Osteocyte (in vitro differentiated cells): ENCODE measurements around the gene KRT36. TPM values are rescaled to one million over a fixed set of nuclear protein-coding genes. Genes with fewer than 3 reads are reported as not detected.

ENCODE experiments used
- DNase-seq: peaks from one replicate; pipeline ENCODE4 v3.0.0; 2021; ENCODE audit warnings: mixed read lengths; ENCODE audit not compliant: unreplicated experiment; ENCODE audit errors: extremely low spot score
- H3K27ac Mint-ChIP-seq: one replicate; pipeline ENCODE4 v1.8.0; 2021; ENCODE audit warnings: mild to moderate bottlenecking, mixed read lengths; ENCODE audit not compliant: unreplicated experiment
- H3K27me3 Mint-ChIP-seq: one replicate; pipeline ENCODE4 v1.8.0; 2021; ENCODE audit warnings: mixed read lengths; ENCODE audit not compliant: unreplicated experiment
- H3K36me3 Mint-ChIP-seq: one replicate; pipeline ENCODE4 v1.8.0; 2021; ENCODE audit warnings: mixed read lengths; ENCODE audit not compliant: unreplicated experiment
- H3K4me1 Mint-ChIP-seq: one replicate; pipeline ENCODE4 v1.8.0; 2021; ENCODE audit warnings: mixed read lengths; ENCODE audit not compliant: unreplicated experiment
- H3K4me3 Mint-ChIP-seq: one replicate; pipeline ENCODE4 v1.8.0; 2021; ENCODE audit warnings: mild to moderate bottlenecking, moderate library complexity, mixed read lengths; ENCODE audit not compliant: unreplicated experiment
- H3K9me3 Mint-ChIP-seq: one replicate; pipeline ENCODE4 v1.8.0; 2021; ENCODE audit warnings: mixed read lengths; ENCODE audit not compliant: unreplicated experiment
- total RNA-seq: library from RNA; stranded (reverse); gene quantifications from 2 replicates; pipeline ENCODE4 v1.2.1, GENCODE V29; 2021
- TF ChIP-seq, protein P1 (sequence below): fragments of 200-600 bp; sonication (generic); IDR thresholded peaks from 2 replicates; pipeline ENCODE4 v1.5.0; 2021; ENCODE audit warnings: antibody characterized with exemption, mild to moderate bottlenecking, moderate library complexity

Gene KRT36
- total RNA-seq, 1 donor from 2014 or later: not detected

DNA sequence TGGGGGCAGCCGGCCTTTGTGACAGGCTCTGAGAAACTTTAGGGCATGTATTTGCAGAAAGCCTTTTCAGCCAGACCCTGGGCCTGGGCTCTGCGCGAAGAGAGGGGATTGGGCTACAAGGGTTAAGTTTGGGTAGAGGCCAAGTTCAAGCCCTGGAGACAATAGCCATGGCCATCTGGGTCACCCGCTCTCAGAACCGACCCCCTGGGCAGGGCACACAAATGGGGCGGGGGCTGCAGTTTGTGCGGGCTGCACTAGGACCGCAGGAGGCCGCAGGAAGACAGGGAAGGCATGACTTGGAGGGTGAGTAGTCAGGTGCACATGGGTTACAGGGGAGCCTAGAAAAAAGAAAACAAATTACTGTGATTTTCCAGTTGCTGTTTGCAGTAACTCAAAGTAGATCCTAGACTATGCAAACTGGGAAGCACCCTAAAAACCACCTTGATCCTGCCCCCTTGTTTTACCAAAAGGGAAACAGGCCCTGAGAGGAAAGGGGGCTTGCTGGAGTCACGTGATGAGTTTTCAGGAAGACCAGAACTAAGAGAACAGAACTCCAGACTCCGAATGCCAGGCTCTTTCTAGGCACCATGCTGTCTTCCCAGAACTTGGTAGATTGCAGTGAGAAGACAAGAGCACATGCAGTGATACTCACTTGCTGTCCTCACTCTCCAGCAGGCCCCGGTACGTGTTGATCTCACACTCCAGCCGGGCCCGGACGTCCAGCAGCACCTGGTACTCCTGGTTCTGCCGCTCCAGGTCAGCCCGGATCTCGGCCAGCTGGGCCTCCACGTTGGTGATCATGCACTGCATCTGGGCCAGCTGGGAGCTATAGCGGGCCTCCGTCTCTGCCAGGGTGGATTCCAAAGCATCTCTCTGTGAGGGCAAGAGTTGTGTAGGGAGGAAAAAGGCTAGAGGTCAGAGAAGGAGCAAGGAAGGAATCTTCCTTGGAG lies 12.6 kb downstream of the KRT36 start:
- H3K27ac Mint-ChIP-seq: no peak overlapping the region
- no peaks in the 10 kb centered on the region for H3K4me1 Mint-ChIP-seq
- no peaks in the 10 kb centered on the region for H3K9me3 Mint-ChIP-seq
- no peaks in the 10 kb centered on the region for H3K36me3 Mint-ChIP-seq
- H3K4me3 Mint-ChIP-seq: no peak overlapping the region
- peaks cover 4% of the 10 kb centered on the region for H3K27me3 Mint-ChIP-seq
- TF ChIP-seq, protein P1, sequence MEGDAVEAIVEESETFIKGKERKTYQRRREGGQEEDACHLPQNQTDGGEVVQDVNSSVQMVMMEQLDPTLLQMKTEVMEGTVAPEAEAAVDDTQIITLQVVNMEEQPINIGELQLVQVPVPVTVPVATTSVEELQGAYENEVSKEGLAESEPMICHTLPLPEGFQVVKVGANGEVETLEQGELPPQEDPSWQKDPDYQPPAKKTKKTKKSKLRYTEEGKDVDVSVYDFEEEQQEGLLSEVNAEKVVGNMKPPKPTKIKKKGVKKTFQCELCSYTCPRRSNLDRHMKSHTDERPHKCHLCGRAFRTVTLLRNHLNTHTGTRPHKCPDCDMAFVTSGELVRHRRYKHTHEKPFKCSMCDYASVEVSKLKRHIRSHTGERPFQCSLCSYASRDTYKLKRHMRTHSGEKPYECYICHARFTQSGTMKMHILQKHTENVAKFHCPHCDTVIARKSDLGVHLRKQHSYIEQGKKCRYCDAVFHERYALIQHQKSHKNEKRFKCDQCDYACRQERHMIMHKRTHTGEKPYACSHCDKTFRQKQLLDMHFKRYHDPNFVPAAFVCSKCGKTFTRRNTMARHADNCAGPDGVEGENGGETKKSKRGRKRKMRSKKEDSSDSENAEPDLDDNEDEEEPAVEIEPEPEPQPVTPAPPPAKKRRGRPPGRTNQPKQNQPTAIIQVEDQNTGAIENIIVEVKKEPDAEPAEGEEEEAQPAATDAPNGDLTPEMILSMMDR: no peak
- DNase-seq: no peak

- Mint-ChIP-seq H3K4me3 (no peak overlapping the region), H3K4me1 (no peaks in the 10 kb centered on the region), H3K27ac (no peak overlapping the region), H3K9me3 (peaks cover 10% of the 10 kb centered on the region), H3K27me3 (peaks cover 16% of the 10 kb centered on the region), H3K36me3 (no peaks in the 10 kb centered on the region)
- TF ChIP-seq, protein P1: no peak
- no peak for DNase-seq
Observed at GRCh38 chr17:41475421-41475820, 14.3 kb downstream of the KRT36 start.

DNA sequence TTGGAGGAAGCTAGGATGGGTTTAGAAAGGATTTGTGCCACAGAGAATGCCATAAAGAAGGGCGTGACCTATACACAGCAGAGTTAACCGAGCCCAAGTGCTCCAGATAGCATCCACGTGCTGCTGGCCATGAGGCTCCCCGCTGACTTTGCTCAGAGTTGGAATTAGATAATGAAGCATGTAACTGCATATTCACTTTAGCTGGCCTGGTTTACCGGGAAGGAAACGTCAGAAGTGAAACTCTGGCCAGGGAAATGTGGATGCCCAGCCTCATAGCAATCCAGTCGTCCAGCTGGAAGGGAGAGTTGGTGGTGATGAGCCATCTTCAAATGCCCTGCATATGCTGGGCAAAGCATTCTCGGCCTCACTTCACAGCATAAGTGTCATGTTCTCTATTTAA lies 14.8 kb downstream of the KRT36 start:
- peaks cover 16% of the 10 kb centered on the region for H3K27me3 Mint-ChIP-seq
- no peaks in the 10 kb centered on the region for H3K36me3 Mint-ChIP-seq

GRCh38 chr17:41468346-41468745 lies 21.4 kb downstream of the KRT36 start:
- Mint-ChIP-seq H3K4me3 (no peak overlapping the region), H3K27ac (no peak overlapping the region), H3K4me1 (peaks cover 8% of the 10 kb centered on the region), H3K9me3 (peaks cover 20% of the 10 kb centered on the region), H3K27me3 (peaks cover 21% of the 10 kb centered on the region), H3K36me3 (no peaks in the 10 kb centered on the region)
- DNase-seq: no peak
- TF ChIP-seq, protein P1: no peak

More for the DNA sequence above, 14.8 kb downstream of the KRT36 start:
- Mint-ChIP-seq H3K4me1 (no peaks in the 10 kb centered on the region), H3K27ac (no peak overlapping the region), H3K9me3 (peaks cover 10% of the 10 kb centered on the region), H3K4me3 (no peak overlapping the region)
- no peak for DNase-seq
- TF ChIP-seq, protein P1: no peak

DNA sequence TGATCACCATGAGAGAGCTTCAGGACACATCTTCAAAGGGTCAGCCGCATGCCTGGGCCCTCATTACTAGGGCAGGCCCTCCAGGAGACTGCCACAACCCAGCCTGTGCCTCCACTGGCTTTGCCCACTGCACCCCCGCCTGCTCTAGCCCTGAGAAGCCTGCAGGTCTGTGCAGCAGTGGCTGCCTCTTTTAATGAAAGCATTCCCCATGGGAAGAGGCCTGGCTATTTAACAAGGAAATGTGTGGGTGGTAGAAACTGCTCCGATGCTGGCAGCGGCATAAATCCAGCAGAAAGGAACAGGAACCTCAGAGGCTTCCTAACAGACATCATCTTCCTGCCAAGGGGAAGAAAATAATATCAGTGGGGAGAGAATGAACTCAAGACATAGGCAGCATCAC lies 22.1 kb downstream of the KRT36 start:
- no peak for DNase-seq
- H3K4me1 Mint-ChIP-seq: peaks cover 8% of the 10 kb centered on the region
- no peak overlapping the region for H3K4me3 Mint-ChIP-seq
- peaks cover 21% of the 10 kb centered on the region for H3K27me3 Mint-ChIP-seq
- peaks cover 20% of the 10 kb centered on the region for H3K9me3 Mint-ChIP-seq
- TF ChIP-seq, protein P1: no peak
- no peaks in the 10 kb centered on the region for H3K36me3 Mint-ChIP-seq
- H3K27ac Mint-ChIP-seq: no peak overlapping the region
